K562 (cell line): ENCODE results near the gene ATP23. TPM values are rescaled to one million over a fixed set of nuclear protein-coding genes. Genes with fewer than 3 reads are reported as not detected.

ENCODE experiments used
- DDX20 ChIP-seq: fragments of 450-650 bp; IDR thresholded peaks from 2 replicates; pipeline ENCODE4 v1.6.1; 2016; ENCODE audit warnings: missing genetic modification characterization, low read depth, mild to moderate bottlenecking, missing compliant biosample characterization, moderate library complexity
- E2F1 ChIP-seq: sonication (generic); formaldehyde crosslinking; IDR thresholded peaks from 2 replicates; pipeline ENCODE4 v1.8.1; 2023; ENCODE audit warnings: mild to moderate bottlenecking, missing genetic modification reagents, moderate library complexity
- FOXK2 ChIP-seq, 2 experiments: fragments of 450-650 bp; IDR thresholded peaks in 1 of 2; conservative IDR thresholded peaks in 1 of 2; 2 replicates each; pipeline ENCODE4 v1.6.1; 2016; ENCODE audit warnings: low read depth in 2 of 2, mild to moderate bottlenecking in 1 of 2
- GTF2E2 ChIP-seq: fragments of 200-800 bp; sonication (Bioruptor generic); IDR thresholded peaks from 2 replicates; pipeline ENCODE4 v1.6.1; 2016; ENCODE audit warnings: missing genetic modification characterization, missing compliant biosample characterization
- HMGN3 ChIP-seq: IDR thresholded peaks from 2 replicates; pipeline ENCODE4 v1.6.1; 2011; ENCODE audit warnings: borderline replicate concordance, low read depth, mild to moderate bottlenecking, mixed read lengths, low read length; ENCODE audit not compliant: insufficient read length; ENCODE audit errors: extremely low read depth
- KAT7 ChIP-seq: sonication (generic); formaldehyde crosslinking; IDR thresholded peaks from 2 replicates; pipeline ENCODE4 v1.8.0; 2022; ENCODE audit warnings: missing genetic modification reagents, mild to moderate bottlenecking, borderline replicate concordance
- MCM2 ChIP-seq: fragments of 450-650 bp; IDR thresholded peaks from 2 replicates; pipeline ENCODE4 v1.6.1; 2017; ENCODE audit warnings: low read depth, mild to moderate bottlenecking
- NCOA6 ChIP-seq: fragments of 450-650 bp; IDR thresholded peaks from 2 replicates; pipeline ENCODE4 v1.6.1; 2017; ENCODE audit warnings: mild to moderate bottlenecking
- NR2C2 ChIP-seq, 2 experiments: fragments of 200-800 bp in 1 of 2; sonication (Bioruptor generic) in 1 of 2; sonication (generic) in 1 of 2; formaldehyde crosslinking in 1 of 2; IDR thresholded peaks; 2 replicates each; pipeline versions ENCODE4 v1.6.1 to v1.8.0; 2016 to 2022; ENCODE audit warnings: mild to moderate bottlenecking in 1 of 2, missing compliant biosample characterization in 1 of 2, missing genetic modification characterization in 1 of 2, missing genetic modification reagents in 1 of 2
- POLR2B ChIP-seq: fragments of 450-650 bp; IDR thresholded peaks from 2 replicates; pipeline ENCODE4 v1.6.1; 2018; ENCODE audit warnings: low read depth; ENCODE audit not compliant: partially characterized antibody
- PYGO2 ChIP-seq: fragments of 450-650 bp; IDR thresholded peaks from 2 replicates; pipeline ENCODE4 v1.6.1; 2016; ENCODE audit warnings: mild to moderate bottlenecking, missing genetic modification characterization, moderate library complexity, missing compliant biosample characterization
- SMAD2 ChIP-seq: fragments of 150-350 bp; IDR thresholded peaks from 2 replicates; pipeline ENCODE4 v1.6.1; 2014; ENCODE audit warnings: low read depth, mild to moderate bottlenecking, low read length
- SRSF3 ChIP-seq: fragments of 200-400 bp; formaldehyde crosslinking; IDR thresholded peaks from 2 replicates; pipeline ENCODE4 v1.6.1; 2016; ENCODE audit warnings: mild to moderate bottlenecking, low read length, moderate library complexity; ENCODE audit not compliant: insufficient read depth
- SUPT5H ChIP-seq: fragments of 450-650 bp; IDR thresholded peaks from 2 replicates; pipeline ENCODE4 v1.6.1; 2016
- TAF1 ChIP-seq: IDR thresholded peaks from 2 replicates; pipeline ENCODE4 v1.6.1; 2011; ENCODE audit warnings: mild to moderate bottlenecking, low read length, moderate library complexity; ENCODE audit not compliant: insufficient read depth, control insufficient read depth, severe bottlenecking; ENCODE audit errors: extremely low read depth
- VEZF1 ChIP-seq: fragments of 200-800 bp; sonication (Bioruptor generic); IDR thresholded peaks from 2 replicates; pipeline ENCODE4 v1.6.1; 2017; ENCODE audit warnings: missing genetic modification characterization, missing compliant biosample characterization
- ZSCAN29 ChIP-seq: fragments of 450-650 bp; IDR thresholded peaks from 2 replicates; pipeline ENCODE4 v1.6.1; 2017
- polyA plus RNA-seq, 8 experiments: library from polyadenylated mRNA; depleted of rRNA in 4 of 8; stranded (reverse) in 5 of 8; unstranded in 3 of 8; fragments of >200 nt; fragmentation: Nextera tagmentation in 2 of 8; fragmentation: Illumina TruSeq in 1 of 8; extraction: Ambion mirVana in 2 of 8; extraction: Trizol in 1 of 8; gene quantifications; 2 replicates each; pipeline versions ENCODE4 v1.2.1 to v1.2.3, GENCODE V29; 2011 to 2014; ENCODE audit warnings: inconsistent platforms in 1 of 8, missing spikeins in 1 of 8
- total RNA-seq, 7 experiments: library from RNA; depleted of rRNA in 6 of 7; stranded (reverse); fragments of >200 nt in 6 of 7; fragmentation: Illumina TruSeq in 2 of 7; extraction: Trizol in 2 of 7; gene quantifications; 2 replicates each; pipeline versions ENCODE4 v1.2.1 to v1.2.3, GENCODE V29; 2011 to 2021; ENCODE audit warnings: low replicate concordance in 1 of 7
- TF ChIP-seq, protein P1 (sequence below), 2 experiments: fragments of 450-650 bp; IDR thresholded peaks; 2 replicates each; pipeline ENCODE4 v1.6.1; 2016
- TF ChIP-seq, protein P2 (sequence below): fragments of 250-450 bp; sonication (Bioruptor Pico); IDR thresholded peaks from 2 replicates; pipeline ENCODE4 v1.6.1; 2021; ENCODE audit warnings: mild to moderate bottlenecking
- TF ChIP-seq, protein P3 (sequence below): sonication (generic); formaldehyde crosslinking; IDR thresholded peaks from 2 replicates; pipeline ENCODE4 v1.8.0; 2022; ENCODE audit warnings: mild to moderate bottlenecking, missing genetic modification reagents, borderline replicate concordance

Gene ATP23
- total and polyA plus RNA-seq, 9 of the 15 experiments (the other 6 are each of a cell fraction or from before 2014, with no cell fraction given), result 8.3 to 53.7 (median 28.5) TPM

DNA sequence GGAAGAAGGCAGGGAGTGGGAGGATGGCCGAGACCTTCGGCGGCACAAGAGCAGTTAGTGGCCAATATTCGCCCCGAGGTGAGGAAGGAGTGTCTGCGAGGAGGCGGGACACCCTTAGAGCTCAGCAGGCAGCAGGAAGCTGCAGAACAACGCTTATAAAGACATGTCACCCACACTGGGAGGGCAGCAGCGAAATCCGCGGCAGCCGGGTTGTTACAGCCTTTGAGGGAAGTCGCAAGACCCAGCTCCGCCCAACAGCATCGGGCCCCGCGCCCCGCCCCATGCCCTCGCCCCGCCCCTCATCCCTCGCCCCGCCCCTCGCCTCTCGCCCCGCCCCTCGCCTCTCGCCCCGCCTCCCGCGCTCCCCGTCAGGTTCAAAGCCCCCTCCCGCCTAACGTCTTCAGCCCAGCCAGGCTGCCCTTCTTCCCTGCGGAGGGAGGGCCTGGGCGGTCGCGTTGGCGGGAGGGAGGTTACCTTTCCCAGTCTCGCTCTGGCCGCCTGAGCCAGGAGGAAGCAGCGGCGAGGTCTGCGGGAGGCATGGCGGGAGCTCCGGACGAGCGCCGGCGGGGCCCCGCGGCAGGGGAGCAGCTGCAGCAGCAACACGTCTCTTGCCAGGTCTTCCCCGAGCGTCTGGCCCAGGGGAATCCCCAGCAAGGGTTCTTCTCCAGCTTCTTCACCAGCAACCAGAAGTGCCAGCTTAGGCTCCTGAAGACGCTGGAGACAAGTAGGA is at the start of gene ATP23 (continued):
- TF ChIP-seq, protein P1, sequence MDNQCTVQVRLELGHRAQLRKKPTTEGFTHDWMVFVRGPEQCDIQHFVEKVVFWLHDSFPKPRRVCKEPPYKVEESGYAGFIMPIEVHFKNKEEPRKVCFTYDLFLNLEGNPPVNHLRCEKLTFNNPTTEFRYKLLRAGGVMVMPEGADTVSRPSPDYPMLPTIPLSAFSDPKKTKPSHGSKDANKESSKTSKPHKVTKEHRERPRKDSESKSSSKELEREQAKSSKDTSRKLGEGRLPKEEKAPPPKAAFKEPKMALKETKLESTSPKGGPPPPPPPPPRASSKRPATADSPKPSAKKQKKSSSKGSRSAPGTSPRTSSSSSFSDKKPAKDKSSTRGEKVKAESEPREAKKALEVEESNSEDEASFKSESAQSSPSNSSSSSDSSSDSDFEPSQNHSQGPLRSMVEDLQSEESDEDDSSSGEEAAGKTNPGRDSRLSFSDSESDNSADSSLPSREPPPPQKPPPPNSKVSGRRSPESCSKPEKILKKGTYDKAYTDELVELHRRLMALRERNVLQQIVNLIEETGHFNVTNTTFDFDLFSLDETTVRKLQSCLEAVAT (IDR thresholded peaks at IDR 0.05), result peak in 1 of 2 experiments; percentile 90; a peak in 2 of 4 replicates
- TF ChIP-seq NR2C2 (CRISPR knock-in tag; IDR thresholded peaks at IDR 0.05) (no peak), NR2C2 (tag; IDR thresholded peaks at IDR 0.05) (peak; percentile 64; the same call in 1 of the 2 replicates), HMGN3 (peak; percentile 70), SUPT5H (peak; percentile 97), PYGO2 (tag) (no peak), SMAD2 (no peak), E2F1 (CRISPR knock-in tag) (peak; percentile 78; the same call in 1 of the 2 replicates), SRSF3 (no peak), MCM2 (no peak), ZSCAN29 (no peak), POLR2B (peak; percentile 84), VEZF1 (peak; percentile 89), DDX20 (tag) (no peak), KAT7 (no peak), TAF1 (peak; percentile 95), GTF2E2 (tag) (peak; percentile 91), FOXK2 (conservative IDR thresholded peaks at IDR 0.05 in 1 of 2, IDR thresholded peaks at IDR 0.05 in 1 of 2; ENCODE audit: low read depth in 2 of 2) (no peak; a peak in 1 of 4 replicates), NCOA6 (no peak)
- TF ChIP-seq, protein P2, sequence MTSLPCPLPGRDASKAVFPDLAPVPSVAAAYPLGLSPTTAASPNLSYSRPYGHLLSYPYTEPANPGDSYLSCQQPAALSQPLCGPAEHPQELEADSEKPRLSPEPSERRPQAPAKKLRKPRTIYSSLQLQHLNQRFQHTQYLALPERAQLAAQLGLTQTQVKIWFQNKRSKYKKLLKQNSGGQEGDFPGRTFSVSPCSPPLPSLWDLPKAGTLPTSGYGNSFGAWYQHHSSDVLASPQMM (CRISPR knock-in tag), result no peak
- TF ChIP-seq, protein P3, sequence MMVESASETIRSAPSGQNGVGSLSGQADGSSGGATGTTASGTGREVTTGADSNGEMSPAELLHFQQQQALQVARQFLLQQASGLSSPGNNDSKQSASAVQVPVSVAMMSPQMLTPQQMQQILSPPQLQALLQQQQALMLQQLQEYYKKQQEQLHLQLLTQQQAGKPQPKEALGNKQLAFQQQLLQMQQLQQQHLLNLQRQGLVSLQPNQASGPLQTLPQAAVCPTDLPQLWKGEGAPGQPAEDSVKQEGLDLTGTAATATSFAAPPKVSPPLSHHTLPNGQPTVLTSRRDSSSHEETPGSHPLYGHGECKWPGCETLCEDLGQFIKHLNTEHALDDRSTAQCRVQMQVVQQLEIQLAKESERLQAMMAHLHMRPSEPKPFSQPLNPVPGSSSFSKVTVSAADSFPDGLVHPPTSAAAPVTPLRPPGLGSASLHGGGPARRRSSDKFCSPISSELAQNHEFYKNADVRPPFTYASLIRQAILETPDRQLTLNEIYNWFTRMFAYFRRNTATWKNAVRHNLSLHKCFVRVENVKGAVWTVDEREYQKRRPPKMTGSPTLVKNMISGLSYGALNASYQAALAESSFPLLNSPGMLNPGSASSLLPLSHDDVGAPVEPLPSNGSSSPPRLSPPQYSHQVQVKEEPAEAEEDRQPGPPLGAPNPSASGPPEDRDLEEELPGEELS (CRISPR knock-in tag), result no peak
